LoVo (cell line): ENCODE results near the gene ZDHHC23.

Experiments used
- DNase-seq: peaks from one replicate; pipeline ENCODE4 v3.0.0-alpha.2; 2016; ENCODE audit warnings: low spot score

The ZDHHC23 gene

DNA sequence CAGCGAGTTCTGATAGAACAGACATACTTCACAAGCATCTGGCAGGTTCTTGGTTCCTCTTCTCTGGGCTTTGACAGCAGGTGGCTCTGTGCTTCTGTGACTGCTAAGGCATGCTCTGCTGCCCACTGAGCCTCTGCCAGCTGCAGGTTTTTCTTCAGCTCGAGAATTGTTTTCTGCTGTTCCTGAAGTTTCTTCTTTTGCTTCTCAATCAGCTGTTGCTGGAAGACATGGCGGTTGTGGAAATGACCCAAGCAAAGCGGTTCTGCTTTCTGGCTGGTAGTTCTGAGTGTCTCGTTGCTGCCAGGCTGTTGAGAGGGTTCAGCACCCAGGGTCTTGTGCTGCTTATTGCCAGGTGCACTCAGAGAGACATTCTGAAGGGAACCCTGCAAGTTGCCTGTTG, 57.7 kb downstream of the ZDHHC23 start:
- DNase-seq, result no peak

DNA sequence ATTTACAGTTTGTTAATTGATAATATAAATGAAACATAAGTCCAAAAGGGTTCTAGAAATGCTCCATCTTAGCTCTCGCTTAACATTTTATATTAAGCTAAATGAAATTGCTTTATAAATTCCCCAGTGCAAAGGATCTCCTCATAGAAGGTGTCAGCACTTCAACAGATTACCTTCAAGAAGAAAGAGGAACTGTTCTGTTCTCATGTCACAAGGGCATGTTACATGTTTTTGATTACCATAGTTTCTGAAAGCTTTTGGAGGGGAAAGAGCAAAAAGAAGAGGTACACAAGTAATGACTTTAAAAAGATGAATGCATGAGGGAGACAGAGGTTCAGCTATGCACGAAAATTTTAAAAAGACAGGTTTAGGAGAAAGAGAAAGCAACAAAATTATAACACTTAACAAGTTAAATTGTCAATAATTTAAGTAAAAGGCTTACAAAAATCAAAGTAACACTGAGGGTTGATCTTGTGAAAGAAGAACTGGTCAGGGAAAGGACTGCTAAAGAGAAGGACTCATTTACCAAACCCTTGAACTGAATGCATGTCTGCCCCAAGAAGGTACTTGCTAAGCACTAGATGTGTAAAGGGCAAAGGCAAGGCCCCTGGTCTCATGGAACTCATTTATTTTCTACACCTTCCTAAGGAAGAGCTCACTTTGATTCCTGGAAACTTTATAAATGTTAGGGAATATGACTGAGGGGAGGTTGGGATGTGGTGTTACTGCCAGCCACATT, 63.4 kb downstream of the ZDHHC23 start:
- DNase-seq, result no peak
